A549 (cell line): ENCODE data around the gene TTC28. TPM values are rescaled to one million over a fixed set of nuclear protein-coding genes. Genes with fewer than 3 reads are reported as not detected.
"Not testable (repeated sequence)": the region's sequence is repeated elsewhere in the genome, so short reads cannot be mapped to it uniquely, and the experiment has no call there.

Source experiments
- ATAC-seq, 2 experiments: fragments of 200-7000 bp in 1 of 2; fragments of >200 bp in 1 of 2; cut with Nextera tagmentation in 1 of 2; cut with Tn5 transposase in 1 of 2; 3 replicates each; pipeline versions ENCODE4 v1.8.0 to v1.9.1; 2018 to 2020; ENCODE audit warnings: mild to moderate bottlenecking in 1 of 2, moderate library complexity in 1 of 2
- CTCF ChIA-PET: fragments of 300-600 bp; sonication (Branson Sonifier 250); formaldehyde crosslinking; extraction: SDS; loops from one replicate; lab custom pipeline; 2021; ENCODE audit warnings: antibody characterized with exemption, inconsistent platforms; lab: Yijun Ruan, JAX
- POLR2A ChIA-PET: fragments of 350-600 bp; formaldehyde crosslinking; extraction: SDS; loops from one replicate; lab custom pipeline; 2021; ENCODE audit warnings: antibody characterized with exemption, inconsistent platforms; lab: Yijun Ruan, JAX
- DNase-seq, 2 experiments: peaks; one replicate each; pipeline versions ENCODE4 v3.0.0 to v3.0.0-alpha.2; 2011 to 2016; ENCODE audit warnings: low read depth in 1 of 2, low spot score in 1 of 2
- FAIRE-seq: peaks from 2 replicates; lab custom pipeline; 2011; peaks lifted over from hg19 to GRCh38; lab: Jason Lieb, UNC
- H3K27ac ChIP-seq, 2 experiments: fragments of >200 bp; sonication (Bioruptor Twin); formaldehyde crosslinking; 3 replicates each; pipeline ENCODE4 v1.5.1; 2016 to 2017
- H3K4me1 ChIP-seq: fragments of >200 bp; sonication (Bioruptor Twin); formaldehyde crosslinking; 3 replicates; pipeline ENCODE4 v1.6.1; 2016
- H3K4me2 ChIP-seq: fragments of >200 bp; sonication (Bioruptor Twin); formaldehyde crosslinking; 3 replicates; pipeline ENCODE4 v1.6.1; 2016
- H3K4me3 ChIP-seq: fragments of >200 bp; sonication (Bioruptor Twin); formaldehyde crosslinking; 3 replicates; pipeline ENCODE4 v1.5.1; 2016
- H3K9me3 ChIP-seq: fragments of >200 bp; sonication (Bioruptor Twin); formaldehyde crosslinking; 3 replicates; pipeline ENCODE4 v1.6.1; 2016
- ATOH8 ChIP-seq: fragments of 250-450 bp; sonication (Bioruptor Pico); IDR thresholded peaks from 2 replicates; pipeline ENCODE4 v1.5.0; 2020; ENCODE audit warnings: low read depth, mild to moderate bottlenecking, moderate library complexity
- BCL3 ChIP-seq: fragments of >200 bp; sonication (Bioruptor Twin); formaldehyde crosslinking; IDR thresholded peaks from 3 replicates; pipeline ENCODE4 v1.6.1; 2016
- CBX2 ChIP-seq: fragments of 200-600 bp; sonication (generic); IDR thresholded peaks from 2 replicates; pipeline ENCODE4 v1.6.1; 2016; ENCODE audit warnings: low read depth, mild to moderate bottlenecking, borderline replicate concordance
- CEBPB ChIP-seq, 2 experiments: fragments of >200 bp in 1 of 2; sonication (Bioruptor Twin) in 1 of 2; formaldehyde crosslinking in 1 of 2; IDR thresholded peaks; 2 replicates each; pipeline ENCODE4 v1.6.1; 2012 to 2016
- CHD4 ChIP-seq: fragments of 200-600 bp; sonication (generic); IDR thresholded peaks from 2 replicates; pipeline ENCODE4 v1.6.1; 2016; ENCODE audit warnings: antibody characterized with exemption, mild to moderate bottlenecking, borderline replicate concordance
- CTCF ChIP-seq: fragments of >200 bp; sonication (Bioruptor Twin); formaldehyde crosslinking; IDR thresholded peaks from 3 replicates; pipeline ENCODE4 v1.5.1; 2016
- EHF ChIP-seq: fragments of 250-450 bp; sonication (Bioruptor Pico); IDR thresholded peaks from 2 replicates; pipeline ENCODE4 v1.5.0; 2020; ENCODE audit warnings: mild to moderate bottlenecking
- FOSL2 ChIP-seq, 2 experiments: fragments of 450-650 bp in 1 of 2; fragments of >200 bp in 1 of 2; sonication (Bioruptor Twin) in 1 of 2; formaldehyde crosslinking; IDR thresholded peaks; 2 replicates each; pipeline versions ENCODE4 v1.5.0 to v1.6.1; 2016 to 2020; ENCODE audit warnings: mild to moderate bottlenecking in 1 of 2, moderate library complexity in 1 of 2
- FOXS1 ChIP-seq: fragments of 250-450 bp; sonication (Bioruptor Pico); IDR thresholded peaks from 2 replicates; pipeline ENCODE4 v1.5.0; 2020; ENCODE audit warnings: mild to moderate bottlenecking, moderate library complexity
- GATA3 ChIP-seq: IDR thresholded peaks from 2 replicates; pipeline ENCODE4 v1.6.1; 2012; ENCODE audit warnings: borderline replicate concordance
- HOXA7 ChIP-seq: fragments of 250-450 bp; sonication (Bioruptor Pico); IDR thresholded peaks from 2 replicates; pipeline ENCODE4 v1.5.0; 2020; ENCODE audit warnings: mild to moderate bottlenecking, moderate library complexity
- HOXB13 ChIP-seq: fragments of 250-450 bp; sonication (Bioruptor Pico); IDR thresholded peaks from 2 replicates; pipeline ENCODE4 v1.5.0; 2020; ENCODE audit warnings: low read depth, mild to moderate bottlenecking, moderate library complexity
- HOXB5 ChIP-seq: fragments of 250-450 bp; sonication (Bioruptor Pico); IDR thresholded peaks from 2 replicates; pipeline ENCODE4 v1.5.0; 2020; ENCODE audit warnings: mild to moderate bottlenecking, moderate library complexity
- JUN ChIP-seq, 2 experiments: fragments of >200 bp; sonication (Bioruptor Twin); formaldehyde crosslinking; IDR thresholded peaks; 2 replicates in 1 of 2; 3 replicates in 1 of 2; pipeline ENCODE4 v1.6.1; 2016 to 2017
- MYC ChIP-seq: IDR thresholded peaks from 2 replicates; pipeline ENCODE4 v1.6.1; 2012; ENCODE audit warnings: mild to moderate bottlenecking, inconsistent platforms, low read length, improper control_type of control experiment, borderline replicate concordance
- NPAS2 ChIP-seq: fragments of 250-450 bp; sonication (Bioruptor Pico); IDR thresholded peaks from 2 replicates; pipeline ENCODE4 v1.8.0; 2022; ENCODE audit warnings: mild to moderate bottlenecking, moderate library complexity, borderline replicate concordance
- RARB ChIP-seq: fragments of 250-450 bp; sonication (Bioruptor Pico); IDR thresholded peaks from 2 replicates; pipeline ENCODE4 v1.8.0; 2021; ENCODE audit warnings: mild to moderate bottlenecking, moderate library complexity
- RCOR1 ChIP-seq: fragments of 150-350 bp; IDR thresholded peaks from 2 replicates; pipeline ENCODE4 v1.6.1; 2014; ENCODE audit warnings: antibody characterized with exemption, low read length, low read depth
- REST ChIP-seq: fragments of 200-600 bp; sonication (generic); IDR thresholded peaks from 2 replicates; pipeline ENCODE4 v1.6.1; 2016; ENCODE audit warnings: antibody characterized with exemption, mild to moderate bottlenecking, moderate library complexity
- USF2 ChIP-seq: fragments of 450-650 bp; IDR thresholded peaks from 2 replicates; pipeline ENCODE4 v1.6.1; 2014; ENCODE audit warnings: antibody characterized with exemption
- ZC3H11A ChIP-seq: fragments of 450-650 bp; IDR thresholded peaks from 2 replicates; pipeline ENCODE4 v1.6.1; 2014; ENCODE audit warnings: antibody characterized with exemption, mild to moderate bottlenecking
- ZNF302 ChIP-seq: fragments of 250-450 bp; sonication (Bioruptor Pico); IDR thresholded peaks from 2 replicates; pipeline ENCODE4 v1.9.0; 2021; ENCODE audit warnings: inconsistent platforms, mild to moderate bottlenecking, moderate library complexity
- ZSCAN20 ChIP-seq: fragments of 250-450 bp; sonication (Bioruptor Pico); IDR thresholded peaks from 2 replicates; pipeline ENCODE4 v1.8.0; 2022; ENCODE audit warnings: mild to moderate bottlenecking, moderate library complexity
- WGBS: methylation state at CpG from one replicate; pipeline ENCODE4 v1.1.6; 2017; ENCODE audit errors: missing lambda C conversion rate; 5-methylcytosine and 5-hydroxymethylcytosine counted together
- polyA plus RNA-seq, 4 experiments: library from polyadenylated mRNA; depleted of rRNA in 3 of 4; stranded (reverse); fragments of >200 nt; fragmentation: RNase III in 1 of 4; extraction: RNeasy Plus Mini Kit Qiagen cat#74134 plus additional on column Dnase treatment in 1 of 4; gene quantifications; 2 replicates in 3 of 4; 3 replicates in 1 of 4; pipeline ENCODE4 v1.2.3, GENCODE V29; 2011 to 2017

The TTC28 gene
- polyA plus RNA-seq, 2 of the 4 experiments (the other 2 are of a cell fraction) = 2.6 to 3.8 TPM

- H3K9me3 ChIP-seq = no peaks in the 10 kb centered on the region
- no peaks in the 10 kb centered on the region for H3K4me1 ChIP-seq
- DNase-seq (no peak), FAIRE-seq (no peak), ATAC-seq (no peak)
- POLR2A ChIA-PET = no interaction called here
- H3K27ac ChIP-seq = no peak overlapping the region
- no peak overlapping the region for H3K4me2 ChIP-seq
- 79% methylated on average over 2 of the region's 2 CpGs for WGBS
- CTCF ChIA-PET = no interaction called here
- TF ChIP-seq ZSCAN20 (CRISPR knock-in tag) = no peak
- no peak for TF ChIP-seq USF2
- no peak for TF ChIP-seq HOXB5 (CRISPR knock-in tag)
- TF ChIP-seq CBX2 = no peak
- TF ChIP-seq REST = no peak
- TF ChIP-seq, all 56 proteins: peak for 0
- H3K4me3 ChIP-seq = no peak overlapping the region
Measured at GRCh38 chr22:28473258-28473657, 206.4 kb downstream of the TTC28 start.

GRCh38 chr22:28467055-28467454 is 212.6 kb downstream of the TTC28 start:
- ATAC-seq, H3K27ac ChIP-seq, POLR2A ChIA-PET, CTCF ChIA-PET, DNase-seq, FAIRE-seq, H3K4me3 ChIP-seq, H3K9me3 ChIP-seq, H3K4me2 ChIP-seq: not testable (repeated sequence)
- 88% methylated on average over 1 of the region's 1 CpG for WGBS
- peaks cover 14% of the 10 kb centered on the region for H3K4me1 ChIP-seq

GRCh38 chr22:28466399-28466798 is 213.2 kb downstream of the TTC28 start:
- 92% methylated on average over 4 of the region's 4 CpGs for WGBS
- Histone ChIP-seq H3K4me3 (no peak overlapping the region), H3K4me2 (no peak overlapping the region), H3K27ac (no peak overlapping the region), H3K9me3 (no peaks in the 10 kb centered on the region), H3K4me1 (peaks cover 14% of the 10 kb centered on the region)
- ChIA-PET POLR2A (no interaction called here), CTCF (no interaction called here)
- ATAC-seq (no peak), FAIRE-seq (no peak), DNase-seq (no peak)
- TF ChIP-seq GATA3 = no peak
- no peak for TF ChIP-seq FOSL2 (IDR thresholded peaks at IDR 0.05)
- TF ChIP-seq FOSL2 (CRISPR knock-in tag; IDR thresholded peaks at IDR 0.05) = no peak
- TF ChIP-seq RCOR1 = no peak
- no peak for TF ChIP-seq CTCF
- TF ChIP-seq ZC3H11A = no peak
- no peak for TF ChIP-seq JUN (IDR thresholded peaks at IDR 0.05)
- TF ChIP-seq HOXB13 = no peak
- TF ChIP-seq FOXS1 (CRISPR knock-in tag) = no peak

- Histone ChIP-seq H3K4me1 (peaks cover 14% of the 10 kb centered on the region), H3K4me3 (no peak overlapping the region), H3K27ac (no peak overlapping the region), H3K9me3 (no peaks in the 10 kb centered on the region), H3K4me2 (no peak overlapping the region)
- FAIRE-seq (no peak), ATAC-seq (no peak), DNase-seq (no peak)
- 3% methylated on average over 1 of the region's 1 CpG for WGBS
- ChIA-PET POLR2A (no interaction called here), CTCF (no interaction called here)
- no peak for TF ChIP-seq CEBPB (IDR thresholded peaks at IDR 0.05)
- no peak for TF ChIP-seq RARB (CRISPR knock-in tag)
- no peak for TF ChIP-seq BCL3
- no peak for TF ChIP-seq ZNF302 (CRISPR knock-in tag)
- TF ChIP-seq HOXA7 (CRISPR knock-in tag) = no peak
- no peak for TF ChIP-seq MYC
- no peak for TF ChIP-seq CHD4
- no peak for TF ChIP-seq NPAS2 (CRISPR knock-in tag)
- TF ChIP-seq ATOH8 (CRISPR knock-in tag) = no peak
- no peak for TF ChIP-seq EHF (CRISPR knock-in tag)
Measured at GRCh38 chr22:28465841-28466240, 213.8 kb downstream of the TTC28 start.
